Measurements from ENCODE around the gene SFRP2. TPM values are rescaled to one million over a fixed set of nuclear protein-coding genes. Genes with fewer than 3 reads are reported as not detected.

Gene SFRP2
- total RNA-seq, 1 donor: 0.27 TPM

GRCh38 chr4:153799694-153800074 is 10.8 kb upstream of the SFRP2 start:
- DNase-seq (ENCODE audit: low read depth): no peak
- no peak for TF ChIP-seq CTCF (IDR thresholded peaks at IDR 0.05; ENCODE audit: insufficient read depth, low read length)
- H3K4me3 ChIP-seq (ENCODE audit: low read depth, low read length): no peak overlapping the region

GRCh38 chr4:153798901-153799693 is 10.2 kb upstream of the SFRP2 start:
- no peak for TF ChIP-seq CTCF (IDR thresholded peaks at IDR 0.05; ENCODE audit: insufficient read depth, low read length)
- no peak for DNase-seq (ENCODE audit: low read depth)
- H3K4me3 ChIP-seq (ENCODE audit: low read depth, low read length): no peak overlapping the region

- DNase-seq (ENCODE audit: low read depth): no peak
Measured at GRCh38 chr4:153798420-153798819, 9.5 kb upstream of the SFRP2 start.

GRCh38 chr4:153794006-153794405 is 5.1 kb upstream of the SFRP2 start:
- no peak for DNase-seq (ENCODE audit: low read depth)
- TF ChIP-seq CTCF (IDR thresholded peaks at IDR 0.05; ENCODE audit: insufficient read depth, low read length): no peak
- no peak overlapping the region for H3K4me3 ChIP-seq (ENCODE audit: low read depth, low read length)

More at GRCh38 chr4:153798420-153798819, 9.5 kb upstream of the SFRP2 start:
- no peak for TF ChIP-seq CTCF (IDR thresholded peaks at IDR 0.05; ENCODE audit: insufficient read depth, low read length)
- H3K4me3 ChIP-seq (ENCODE audit: low read depth, low read length): no peak overlapping the region

GRCh38 chr4:153792618-153793247 is 3.9 kb upstream of the SFRP2 start:
- DNase-seq (ENCODE audit: low read depth): no peak
- TF ChIP-seq CTCF (IDR thresholded peaks at IDR 0.05; ENCODE audit: insufficient read depth, low read length): no peak
- no peak overlapping the region for H3K4me3 ChIP-seq (ENCODE audit: low read depth, low read length)

GRCh38 chr4:153791746-153792617 is 3.1 kb upstream of the SFRP2 start:
- H3K4me3 ChIP-seq (ENCODE audit: low read depth, low read length): no peak overlapping the region
- DNase-seq (ENCODE audit: low read depth): peak; percentile 22
- no peak for TF ChIP-seq CTCF (IDR thresholded peaks at IDR 0.05; ENCODE audit: insufficient read depth, low read length)
